ENCODE measurements around the gene TLE2.

- peak in 2 of 3 donors; percentile 49 to 53 for TF ChIP-seq POLR2AphosphoS5 (IDR thresholded peaks at IDR 0.05)
- TF ChIP-seq POLR2A (IDR thresholded peaks at IDR 0.05) = no peak
Measured at GRCh38 chr19:3047496-3048189, 18.6 kb upstream of the TLE2 start.

Measured in spleen (tissue), 3 donors.